Erythroblast (primary cell): ENCODE data around the gene GET3.

Source experiments
- DNase-seq, 2 experiments: peaks; one replicate each; lab custom pipeline; 2025; lab: John Stamatoyannopoulos, UW
- GATA1 ChIP-seq: IDR thresholded peaks from 2 replicates; pipeline ENCODE4 v1.6.1; 2011; ENCODE audit warnings: low read depth, mild to moderate bottlenecking, control low read depth, low read length, moderate library complexity
- POLR2A ChIP-seq: IDR thresholded peaks from 2 replicates; pipeline ENCODE4 v1.6.1; 2011; ENCODE audit warnings: mild to moderate bottlenecking, low read length

Gene GET3

GRCh38 chr19:12723381-12723640 lies 14.0 kb upstream of the GET3 start:
- DNase-seq: peak; percentile 52 to 54
- TF ChIP-seq GATA1: no peak

GRCh38 chr19:12723641-12724426 lies 13.5 kb upstream of the GET3 start, which contains the start of gene TNPO2:
Gene TNPO2 (minus strand): TSS chr19:12723932. CDS start chr19:12720977, 2,955 bp downstream.
- TF ChIP-seq GATA1 (no peak), POLR2A (peak; percentile 56)
- DNase-seq: peak; percentile 76 to 83

- DNase-seq: peak in 1 of 2 experiments; percentile 30
Observed at GRCh38 chr19:12725612-12726011, 11.7 kb upstream of the GET3 start.

- TF ChIP-seq GATA1: no peak
- DNase-seq: no peak
Observed at GRCh38 chr19:12726988-12727316, 10.3 kb upstream of the GET3 start.

GRCh38 chr19:12727745-12728433 lies 9.4 kb upstream of the GET3 start:
- DNase-seq: no peak
- TF ChIP-seq GATA1: no peak
- TF ChIP-seq POLR2A: no peak

- no peak for DNase-seq
- TF ChIP-seq GATA1 (no peak), POLR2A (no peak)
Observed at GRCh38 chr19:12730064-12730463, 7.2 kb upstream of the GET3 start.

GRCh38 chr19:12731337-12731736 lies 6.0 kb upstream of the GET3 start:
- no peak for DNase-seq
- TF ChIP-seq POLR2A (no peak), GATA1 (no peak)

GRCh38 chr19:12733369-12734214 lies 3.7 kb upstream of the GET3 start:
- DNase-seq: peak; percentile 82 to 85
- TF ChIP-seq GATA1 (no peak), POLR2A (no peak)

- peak in 1 of 2 experiments; percentile 59 for DNase-seq
- TF ChIP-seq GATA1: no peak
- no peak for TF ChIP-seq POLR2A
Observed at GRCh38 chr19:12737835-12738351, 596 bp downstream of the GET3 start.

- DNase-seq: no peak
- TF ChIP-seq GATA1 (no peak), POLR2A (no peak)
Observed at GRCh38 chr19:12745166-12745897, 8.0 kb downstream of the GET3 start.

GRCh38 chr19:12748489-12748888 lies 11.2 kb downstream of the GET3 start:
- TF ChIP-seq POLR2A: no peak
- no peak for TF ChIP-seq GATA1
- DNase-seq: no peak

- no peak for DNase-seq
Observed at GRCh38 chr19:12749938-12750521, 12.7 kb downstream of the GET3 start.

GRCh38 chr19:12750851-12751250 lies 13.6 kb downstream of the GET3 start:
- no peak for DNase-seq
- TF ChIP-seq GATA1: no peak
- TF ChIP-seq POLR2A: no peak

More at GRCh38 chr19:12749938-12750521, 12.7 kb downstream of the GET3 start:
- TF ChIP-seq GATA1: no peak
- TF ChIP-seq POLR2A: no peak

- DNase-seq: no peak
- TF ChIP-seq GATA1 (no peak), POLR2A (no peak)
Observed at GRCh38 chr19:12751635-12752034, 14.3 kb downstream of the GET3 start, which contains the start of gene BEST2. Gene BEST2 (plus strand): TSS chr19:12751791. CDS start chr19:12752593, 802 bp downstream.
